Measurements from ENCODE around the gene INAFM2.

INAFM2 gene

GRCh38 chr15:40329804-40330203 is 6.3 kb downstream of the INAFM2 start:
- DNase-seq (ENCODE audit: low spot score): no peak

DNA sequence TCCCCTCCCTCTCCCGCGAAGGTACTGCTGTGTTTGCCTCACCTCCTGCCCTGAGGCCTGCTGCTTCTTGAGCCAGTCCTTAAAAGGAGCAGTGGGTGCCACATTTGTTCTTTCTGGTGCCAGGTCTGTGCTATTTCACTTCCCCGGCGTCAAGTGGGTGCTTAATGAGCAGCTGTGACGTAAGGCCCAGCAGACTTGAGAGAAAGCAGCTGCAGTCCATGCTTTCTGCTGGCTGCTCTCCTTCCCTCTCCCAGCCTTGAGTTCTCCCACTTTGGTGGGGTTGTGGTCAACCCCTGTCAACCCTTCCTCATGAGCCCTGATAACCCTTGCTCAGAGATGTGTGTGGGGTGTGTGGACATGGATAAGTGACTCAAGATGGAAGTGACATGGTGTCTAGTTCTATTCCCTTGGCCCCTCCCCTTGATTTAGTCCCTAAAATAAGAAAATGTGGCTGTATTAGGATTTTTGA is 6.9 kb downstream of the INAFM2 start:
- DNase-seq (ENCODE audit: low spot score): no peak

DNA sequence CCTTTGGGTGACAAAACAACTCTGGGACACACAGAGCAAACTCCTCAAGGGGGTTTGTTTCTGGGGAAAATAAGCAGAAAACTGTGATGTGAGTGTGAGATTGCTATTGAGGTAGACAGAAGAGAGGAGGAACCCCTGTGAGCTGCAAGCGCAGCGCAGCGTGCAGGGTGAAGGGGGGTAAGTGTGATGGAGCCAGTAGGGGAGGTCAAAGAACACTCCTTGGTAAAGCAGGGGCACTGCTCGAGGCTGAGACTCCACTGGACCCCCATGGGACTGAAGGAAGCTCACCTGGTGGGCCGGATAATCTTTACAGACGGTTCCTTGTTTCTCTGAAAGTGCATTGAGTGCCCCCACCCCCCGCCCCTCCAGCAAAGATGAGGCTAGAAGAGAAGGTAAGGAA is 7.5 kb downstream of the INAFM2 start:
- DNase-seq (ENCODE audit: low spot score): no peak

DNA sequence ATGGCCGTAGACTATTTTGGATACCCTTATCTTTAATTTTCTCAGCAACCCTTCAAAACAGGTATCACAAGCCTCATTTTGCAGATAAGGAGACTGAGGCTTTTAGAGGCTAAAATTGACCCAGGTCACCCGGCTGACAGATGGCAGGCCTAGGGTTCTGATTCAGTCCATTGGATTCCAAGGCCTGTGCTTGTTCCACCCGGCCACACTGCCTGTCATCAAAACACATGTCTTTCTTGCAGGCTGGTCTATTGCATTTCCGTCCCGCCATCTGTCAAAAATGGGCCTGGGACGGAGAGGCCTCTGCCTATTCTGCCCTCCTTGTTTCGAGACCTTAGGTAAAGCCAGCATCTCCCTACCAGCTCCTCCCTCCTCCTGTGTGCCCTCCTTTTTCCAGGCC is 8.1 kb downstream of the INAFM2 start:
- no peak for DNase-seq (ENCODE audit: low spot score)

DNA sequence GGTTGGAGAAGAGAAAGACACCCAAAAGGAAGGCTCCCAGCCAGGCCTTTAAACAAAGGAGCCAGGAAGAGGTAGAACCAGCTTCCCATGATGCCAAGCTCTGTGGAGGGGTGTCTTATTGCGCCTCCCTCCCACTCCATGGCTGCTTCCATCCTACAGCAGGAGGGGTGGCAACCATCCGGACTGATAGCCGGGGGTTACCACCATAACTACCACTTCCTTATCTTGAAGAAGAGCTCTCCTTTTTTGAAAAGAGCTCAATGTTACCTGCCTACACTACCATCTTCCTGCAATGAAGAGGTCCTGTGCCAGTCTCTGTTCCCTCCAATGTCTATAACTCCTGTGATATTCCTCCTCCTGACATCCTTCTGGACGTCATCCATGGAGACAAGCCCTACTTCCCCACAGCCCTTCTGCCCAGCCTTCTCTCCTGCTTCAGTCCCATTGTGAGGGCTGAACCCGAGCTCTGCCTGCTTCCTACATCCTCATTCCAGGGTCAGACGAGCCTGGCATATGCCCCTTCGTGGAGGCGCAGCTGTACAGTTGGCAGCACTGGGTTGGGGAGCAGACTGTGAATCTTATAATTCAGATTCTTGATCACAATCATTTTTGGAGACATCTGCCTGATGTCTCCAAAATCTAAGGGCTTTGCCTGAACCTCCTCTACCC is 8.8 kb downstream of the INAFM2 start:
- no peak for DNase-seq (ENCODE audit: low spot score)

DNA sequence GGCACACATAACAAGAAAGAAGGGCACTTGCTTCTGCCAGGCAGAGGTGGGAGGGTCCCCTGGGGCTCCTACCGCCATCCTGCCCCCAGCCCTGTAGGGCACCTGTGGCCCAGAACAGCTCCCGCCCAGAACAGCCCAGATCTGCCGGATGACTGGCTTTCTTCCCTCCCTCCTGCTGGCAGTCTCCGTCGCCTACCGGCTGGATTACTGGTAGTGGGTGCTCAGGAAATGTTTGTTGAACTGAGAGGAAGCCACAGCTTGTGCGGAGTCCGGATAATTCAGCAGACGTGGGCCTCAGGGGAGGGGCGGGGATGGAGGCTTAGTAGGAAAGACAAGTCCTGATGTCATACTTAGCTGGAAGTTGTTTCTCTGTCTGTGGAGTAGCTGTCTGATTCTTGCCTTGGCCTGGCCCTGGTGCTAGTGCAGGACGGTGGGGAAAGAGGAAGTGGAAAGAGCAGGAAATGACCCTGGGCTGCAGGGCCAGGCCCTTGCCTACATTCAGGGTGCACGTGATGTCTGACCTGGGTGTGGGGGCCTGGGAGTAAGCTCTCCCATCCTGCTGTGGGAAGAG is 10.5 kb downstream of the INAFM2 start:
- DNase-seq (ENCODE audit: low spot score): peak; percentile 6

- no peak for DNase-seq (ENCODE audit: low spot score)
These were observed 11.0 kb downstream of the INAFM2 start for GRCh38 chr15:40334541-40334940.

DNA sequence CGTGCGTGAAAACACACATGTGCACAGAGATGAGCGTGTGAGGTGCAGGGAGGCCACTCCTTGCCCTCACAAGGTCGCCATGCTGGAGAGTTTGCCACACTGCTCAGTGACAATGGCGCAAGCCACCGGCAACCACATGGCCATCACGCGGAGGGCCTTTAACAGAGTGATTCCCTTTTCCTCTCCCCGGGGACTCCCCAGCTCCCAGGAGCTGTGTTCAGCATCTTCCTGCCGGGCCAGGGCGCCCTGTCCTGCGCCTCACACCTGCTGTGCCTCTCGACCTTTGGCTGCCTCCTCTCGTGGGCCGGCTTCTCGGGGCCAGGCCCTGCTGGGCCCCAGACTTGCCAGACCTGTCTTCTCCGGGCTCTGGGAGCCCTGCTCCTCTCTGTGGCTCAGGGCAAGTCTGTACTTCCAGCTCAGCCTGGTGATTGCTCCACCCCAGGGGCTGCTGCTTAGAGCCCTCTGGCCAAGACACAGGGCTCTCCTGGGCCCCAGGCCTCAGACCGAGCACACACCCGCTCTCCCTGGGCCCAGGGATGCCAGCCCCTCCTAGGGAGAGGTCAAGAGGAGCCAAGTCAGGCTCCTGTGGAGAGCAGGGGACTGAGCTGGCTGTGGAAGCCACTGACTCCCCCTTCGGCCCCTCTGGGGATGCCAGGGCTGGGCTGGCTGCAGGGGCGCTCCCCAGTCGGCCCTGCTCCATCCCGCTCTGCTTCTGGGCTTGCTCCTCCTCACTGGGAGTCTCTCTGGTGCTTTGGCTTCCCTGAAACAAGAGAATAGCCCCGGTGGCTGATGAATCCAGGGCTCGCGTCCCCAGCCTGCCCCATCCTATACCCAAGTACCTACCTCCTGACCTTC is 11.7 kb downstream of the INAFM2 start:
- DNase-seq (ENCODE audit: low spot score): no peak

GRCh38 chr15:40335938-40336743 is 12.6 kb downstream of the INAFM2 start:
- no peak for DNase-seq (ENCODE audit: low spot score)

GRCh38 chr15:40336744-40337122 is 13.2 kb downstream of the INAFM2 start:
- peak; percentile 12 for DNase-seq (ENCODE audit: low spot score)

- no peak for DNase-seq (ENCODE audit: low spot score)
These were observed 14.1 kb downstream of the INAFM2 start for GRCh38 chr15:40337597-40337996.

- DNase-seq (ENCODE audit: low spot score): peak; percentile 67
These were observed 14.7 kb downstream of the INAFM2 start for GRCh38 chr15:40338041-40338657.

GRCh38 chr15:40338921-40339620 is 15.6 kb downstream of the INAFM2 start:
- no peak for DNase-seq (ENCODE audit: low spot score)

- no peak for DNase-seq (ENCODE audit: low spot score)
These were observed 16.1 kb downstream of the INAFM2 start for GRCh38 chr15:40339621-40339945.

GRCh38 chr15:40340038-40340739 is 16.7 kb downstream of the INAFM2 start:
- no peak for DNase-seq (ENCODE audit: low spot score)

GRCh38 chr15:40340740-40341400 is 17.4 kb downstream of the INAFM2 start, which contains the start of gene CCDC9B:
Gene CCDC9B (minus strand): TSS chr15:40340939. CDS start chr15:40340819, 120 bp downstream.
- no peak for DNase-seq (ENCODE audit: low spot score)

DNA sequence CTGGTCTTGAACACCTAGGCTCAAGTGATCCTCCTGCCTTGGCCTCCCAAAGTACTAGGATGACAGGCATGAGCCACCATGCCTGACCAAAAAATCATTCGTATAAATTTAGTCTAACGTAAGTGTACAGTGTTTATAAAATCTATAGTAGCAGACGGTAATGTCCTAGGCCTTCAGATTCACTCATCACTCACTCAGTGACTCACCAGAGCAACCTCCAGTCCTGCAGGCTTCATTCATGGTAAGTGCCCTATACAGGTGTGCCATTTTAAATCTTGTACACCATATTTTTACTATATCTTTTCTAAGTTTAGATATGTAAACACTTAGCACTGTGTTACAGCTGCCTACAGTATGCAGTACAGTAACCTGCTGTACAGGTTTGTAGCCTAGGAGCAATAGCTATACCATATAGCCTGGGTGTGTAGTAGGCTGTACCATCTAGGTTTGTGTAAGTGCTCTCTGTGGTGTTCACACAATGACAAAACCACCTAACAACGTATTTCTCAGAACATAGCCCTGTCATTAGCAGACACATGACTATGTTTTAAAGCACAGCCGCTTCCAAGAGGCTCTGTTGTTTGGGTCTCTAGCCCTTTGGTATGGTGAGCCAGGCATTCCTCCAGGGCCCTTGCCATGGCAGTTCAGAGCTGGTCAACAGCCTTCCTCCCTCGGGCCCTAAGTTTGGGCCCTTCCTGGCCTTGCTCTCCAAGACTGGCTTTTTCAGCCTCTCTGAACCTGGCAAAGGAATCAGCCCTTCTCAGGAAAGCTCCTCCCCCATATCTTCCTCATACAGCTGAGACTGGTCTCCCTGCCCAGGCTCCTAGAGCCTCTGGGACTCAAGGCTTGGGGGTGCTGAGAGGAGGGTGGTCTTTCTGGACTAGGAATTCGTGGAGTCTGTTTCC is 19.2 kb downstream of the INAFM2 start:
- no peak for DNase-seq (ENCODE audit: low spot score)

- no peak for DNase-seq (ENCODE audit: low spot score)
These were observed 20.0 kb downstream of the INAFM2 start for GRCh38 chr15:40343512-40343911.

DNA sequence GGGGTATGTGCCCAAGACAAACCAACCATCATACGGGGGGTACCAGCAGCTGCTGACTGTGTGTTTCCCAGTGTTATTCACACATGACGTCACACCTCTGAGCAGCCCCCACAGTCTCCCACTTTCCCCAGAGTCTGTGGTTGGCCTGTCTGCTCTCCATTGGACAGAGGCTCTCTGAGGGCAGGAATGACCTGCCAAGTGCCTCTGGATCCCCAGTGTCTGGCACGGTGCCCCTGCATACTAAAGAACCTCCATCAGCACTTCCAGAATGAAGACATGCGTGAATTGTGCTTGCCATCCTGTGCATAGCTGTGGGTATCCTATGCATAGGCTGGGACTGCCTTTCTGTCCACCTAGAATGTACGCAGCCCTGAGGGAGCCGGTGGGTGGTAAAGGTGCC is 20.7 kb downstream of the INAFM2 start:
- DNase-seq (ENCODE audit: low spot score): no peak

Data from CD4-positive, alpha-beta T cell treated with Interleukin-15 for 4 hours (primary cell).